KMS-11 (cell line): ENCODE results near the gene CTRB1.
"Not testable (repeated sequence)": the region's sequence is repeated elsewhere in the genome, so short reads cannot be mapped to it uniquely, and the experiment has no call there.

Experiments
- H2AFZ ChIP-seq: fragments of 200-600 bp; sonication (generic); 2 replicates; pipeline ENCODE4 v1.6.1; 2016; ENCODE audit warnings: antibody characterized with exemption, mixed run types, low read depth
- H3K27ac ChIP-seq: fragments of 200-600 bp; sonication (generic); 2 replicates; pipeline ENCODE4 v1.6.1; 2016; ENCODE audit warnings: mild to moderate bottlenecking, mixed run types
- H3K27me3 ChIP-seq: fragments of 200-600 bp; sonication (generic); 2 replicates; pipeline ENCODE4 v1.6.1; 2017; ENCODE audit warnings: mild to moderate bottlenecking, low read depth, mixed run types, moderate library complexity; ENCODE audit not compliant: insufficient read depth
- H3K36me3 ChIP-seq: fragments of 200-600 bp; sonication (generic); 2 replicates; pipeline ENCODE4 v1.6.1; 2017; ENCODE audit warnings: mild to moderate bottlenecking, mixed run types; ENCODE audit not compliant: insufficient read depth
- H3K4me1 ChIP-seq: fragments of 200-600 bp; sonication (generic); 2 replicates; pipeline ENCODE4 v1.6.1; 2016; ENCODE audit warnings: mild to moderate bottlenecking, low read depth, mixed run types; ENCODE audit not compliant: poor library complexity, severe bottlenecking
- H3K4me2 ChIP-seq: fragments of 200-600 bp; sonication (generic); 2 replicates; pipeline ENCODE4 v1.7.0; 2016; ENCODE audit warnings: mild to moderate bottlenecking, mixed run types
- H3K4me3 ChIP-seq: fragments of 200-600 bp; sonication (generic); IDR thresholded peaks from 2 replicates; pipeline ENCODE4 v1.6.1; 2017; ENCODE audit warnings: low read depth, low read length, mixed read lengths; ENCODE audit not compliant: insufficient read depth
- H3K79me2 ChIP-seq: fragments of 200-600 bp; sonication (generic); 2 replicates; pipeline ENCODE4 v1.6.1; 2016; ENCODE audit warnings: low read depth, mixed run types; ENCODE audit not compliant: insufficient read depth
- H3K9ac ChIP-seq: fragments of 200-600 bp; sonication (generic); 2 replicates; pipeline ENCODE4 v1.6.1; 2016; ENCODE audit warnings: mild to moderate bottlenecking, mixed run types
- H4K20me1 ChIP-seq: fragments of 200-600 bp; sonication (generic); 2 replicates; pipeline ENCODE4 v1.6.1; 2016; ENCODE audit warnings: mild to moderate bottlenecking, mixed run types; ENCODE audit not compliant: insufficient read depth
- CTCF ChIP-seq: fragments of 200-600 bp; sonication (generic); conservative IDR thresholded peaks from 2 replicates; pipeline ENCODE4 v1.6.1; 2017; ENCODE audit warnings: low read depth, mild to moderate bottlenecking, antibody characterized with exemption, low read length, moderate library complexity, mixed read lengths

CTRB1 gene

GRCh38 chr16:75202069-75202590 is 16.7 kb upstream of the CTRB1 start:
- Histone ChIP-seq H3K27ac (no peak overlapping the region), H3K4me1 (peaks cover 7% of the 10 kb centered on the region), H4K20me1 (no peaks in the 10 kb centered on the region), H3K9ac (no peak overlapping the region), H3K36me3 (no peaks in the 10 kb centered on the region), H3K4me3 (no peak overlapping the region), H3K27me3 (no peaks in the 10 kb centered on the region), H3K4me2 (no peak overlapping the region), H3K79me2 (no peaks in the 10 kb centered on the region), H2AFZ (no peak overlapping the region)
- TF ChIP-seq CTCF, result no peak

GRCh38 chr16:75203096-75203495 is 15.7 kb upstream of the CTRB1 start:
- Histone ChIP-seq H3K4me1 (peaks cover 7% of the 10 kb centered on the region), H2AFZ (no peak overlapping the region), H3K9ac (no peak overlapping the region), H3K79me2 (no peaks in the 10 kb centered on the region), H3K4me3 (no peak overlapping the region), H3K27ac (no peak overlapping the region), H3K36me3 (no peaks in the 10 kb centered on the region), H3K27me3 (no peaks in the 10 kb centered on the region), H3K4me2 (no peak overlapping the region), H4K20me1 (no peaks in the 10 kb centered on the region)
- TF ChIP-seq CTCF, result no peak

GRCh38 chr16:75203667-75204409 is 14.9 kb upstream of the CTRB1 start:
- no peak overlapping the region for H2AFZ ChIP-seq
- H4K20me1 ChIP-seq, result no peaks in the 10 kb centered on the region
- no peak for TF ChIP-seq CTCF
- H3K36me3 ChIP-seq, result no peaks in the 10 kb centered on the region
- H3K9ac ChIP-seq, result no peak overlapping the region
- no peak overlapping the region for H3K4me2 ChIP-seq
- no peak overlapping the region for H3K4me3 ChIP-seq
- H3K27ac ChIP-seq, result no peak overlapping the region
- H3K27me3 ChIP-seq, result no peaks in the 10 kb centered on the region
- H3K79me2 ChIP-seq, result no peaks in the 10 kb centered on the region
- H3K4me1 ChIP-seq, result peaks cover 7% of the 10 kb centered on the region

- TF ChIP-seq CTCF, result no peak
- H3K4me2 ChIP-seq, result no peak overlapping the region
Observed at GRCh38 chr16:75204410-75204758, 14.4 kb upstream of the CTRB1 start.

GRCh38 chr16:75204905-75205304 is 13.9 kb upstream of the CTRB1 start:
- not testable (repeated sequence) for H3K4me3 ChIP-seq, H3K4me1 ChIP-seq, H3K79me2 ChIP-seq, H3K36me3 ChIP-seq, H4K20me1 ChIP-seq, H3K4me2 ChIP-seq, H3K9ac ChIP-seq, H3K27ac ChIP-seq, H3K27me3 ChIP-seq, H2AFZ ChIP-seq

More at GRCh38 chr16:75204410-75204758, 14.4 kb upstream of the CTRB1 start:
- H4K20me1 ChIP-seq, result no peaks in the 10 kb centered on the region
- H3K4me1 ChIP-seq, result peaks cover 3% of the 10 kb centered on the region
- H3K27me3 ChIP-seq, result no peaks in the 10 kb centered on the region
- no peak overlapping the region for H3K27ac ChIP-seq
- H3K36me3 ChIP-seq, result no peaks in the 10 kb centered on the region
- no peak overlapping the region for H3K9ac ChIP-seq
- no peak overlapping the region for H2AFZ ChIP-seq
- H3K4me3 ChIP-seq, result no peak overlapping the region
- H3K79me2 ChIP-seq, result no peaks in the 10 kb centered on the region

- not testable (repeated sequence) for H4K20me1 ChIP-seq, H3K4me3 ChIP-seq, H3K79me2 ChIP-seq, H3K4me1 ChIP-seq, H3K36me3 ChIP-seq, H3K9ac ChIP-seq, H2AFZ ChIP-seq, H3K27ac ChIP-seq, H3K27me3 ChIP-seq, H3K4me2 ChIP-seq
Observed at GRCh38 chr16:75205438-75205837, 13.3 kb upstream of the CTRB1 start.
